Measurements from ENCODE around the gene ANGPT4.

Gene ANGPT4

DNA sequence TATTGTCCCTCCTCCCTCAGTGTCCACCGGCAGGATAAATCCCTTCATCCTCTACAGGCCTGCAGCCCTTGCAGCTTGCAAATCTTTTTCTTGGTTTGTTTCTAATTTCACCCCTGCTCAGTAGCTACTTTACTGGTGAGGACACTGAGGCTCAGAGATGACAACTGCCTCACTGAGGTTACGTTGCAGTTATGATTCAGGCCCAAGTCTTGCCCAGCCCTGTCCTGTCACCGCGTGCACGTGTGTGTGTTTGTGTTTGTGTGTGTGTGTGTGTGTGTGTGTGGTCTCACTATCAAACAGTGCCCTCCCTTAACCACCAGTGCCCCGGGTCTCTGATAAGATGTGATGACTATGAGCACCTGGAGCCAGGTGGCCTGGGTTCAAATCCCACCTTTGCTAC, 61.5 kb downstream of the ANGPT4 start:
- no peak for TF ChIP-seq CTCF (IDR thresholded peaks at IDR 0.05)

- no peak for TF ChIP-seq CTCF (IDR thresholded peaks at IDR 0.05)
Observed at GRCh38 chr20:853406-853996, 62.6 kb downstream of the ANGPT4 start.

GRCh38 chr20:848193-848592, 67.9 kb downstream of the ANGPT4 start:
- TF ChIP-seq CTCF (IDR thresholded peaks at IDR 0.05) = no peak

GRCh38 chr20:846894-847278, 69.2 kb downstream of the ANGPT4 start:
- TF ChIP-seq CTCF (IDR thresholded peaks at IDR 0.05) = no peak

GRCh38 chr20:845941-846893, 69.9 kb downstream of the ANGPT4 start:
- no peak for TF ChIP-seq CTCF (IDR thresholded peaks at IDR 0.05)

GRCh38 chr20:845226-845868, 70.8 kb downstream of the ANGPT4 start:
- no peak for TF ChIP-seq CTCF (IDR thresholded peaks at IDR 0.05)

GRCh38 chr20:844473-845225, 71.5 kb downstream of the ANGPT4 start:
- TF ChIP-seq CTCF (IDR thresholded peaks at IDR 0.05) = no peak

All from LNCAP (cell line).